Measurements from ENCODE around the gene OR5K2. TPM values are rescaled to one million over a fixed set of nuclear protein-coding genes. Genes with fewer than 3 reads are reported as not detected.

Gene OR5K2
- total RNA-seq, 4 donors from 2014 or later, result not detected

DNA sequence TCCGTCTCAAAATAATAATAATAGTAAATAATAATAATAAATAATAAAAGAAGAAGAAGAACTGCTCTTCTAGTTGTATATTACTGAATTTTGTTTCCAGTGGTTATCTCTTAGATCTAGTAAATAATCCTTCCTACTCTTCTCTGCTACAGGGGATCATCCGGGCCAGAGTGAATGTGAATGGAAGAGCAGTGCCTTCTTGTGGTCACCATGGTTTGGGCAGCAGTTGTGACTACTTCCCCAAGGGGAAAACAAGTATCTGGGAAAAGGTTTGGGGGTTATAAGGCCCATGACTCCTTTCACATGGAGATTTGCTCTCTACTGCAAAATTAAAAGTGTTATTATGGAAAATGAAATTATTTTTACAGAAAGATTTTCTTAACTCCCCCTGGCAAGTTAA is 39.9 kb upstream of the OR5K2 start:
- TF ChIP-seq POLR2A (IDR thresholded peaks at IDR 0.05), result no peak
- TF ChIP-seq, protein P1, sequence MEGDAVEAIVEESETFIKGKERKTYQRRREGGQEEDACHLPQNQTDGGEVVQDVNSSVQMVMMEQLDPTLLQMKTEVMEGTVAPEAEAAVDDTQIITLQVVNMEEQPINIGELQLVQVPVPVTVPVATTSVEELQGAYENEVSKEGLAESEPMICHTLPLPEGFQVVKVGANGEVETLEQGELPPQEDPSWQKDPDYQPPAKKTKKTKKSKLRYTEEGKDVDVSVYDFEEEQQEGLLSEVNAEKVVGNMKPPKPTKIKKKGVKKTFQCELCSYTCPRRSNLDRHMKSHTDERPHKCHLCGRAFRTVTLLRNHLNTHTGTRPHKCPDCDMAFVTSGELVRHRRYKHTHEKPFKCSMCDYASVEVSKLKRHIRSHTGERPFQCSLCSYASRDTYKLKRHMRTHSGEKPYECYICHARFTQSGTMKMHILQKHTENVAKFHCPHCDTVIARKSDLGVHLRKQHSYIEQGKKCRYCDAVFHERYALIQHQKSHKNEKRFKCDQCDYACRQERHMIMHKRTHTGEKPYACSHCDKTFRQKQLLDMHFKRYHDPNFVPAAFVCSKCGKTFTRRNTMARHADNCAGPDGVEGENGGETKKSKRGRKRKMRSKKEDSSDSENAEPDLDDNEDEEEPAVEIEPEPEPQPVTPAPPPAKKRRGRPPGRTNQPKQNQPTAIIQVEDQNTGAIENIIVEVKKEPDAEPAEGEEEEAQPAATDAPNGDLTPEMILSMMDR (IDR thresholded peaks at IDR 0.05), result no peak

DNA sequence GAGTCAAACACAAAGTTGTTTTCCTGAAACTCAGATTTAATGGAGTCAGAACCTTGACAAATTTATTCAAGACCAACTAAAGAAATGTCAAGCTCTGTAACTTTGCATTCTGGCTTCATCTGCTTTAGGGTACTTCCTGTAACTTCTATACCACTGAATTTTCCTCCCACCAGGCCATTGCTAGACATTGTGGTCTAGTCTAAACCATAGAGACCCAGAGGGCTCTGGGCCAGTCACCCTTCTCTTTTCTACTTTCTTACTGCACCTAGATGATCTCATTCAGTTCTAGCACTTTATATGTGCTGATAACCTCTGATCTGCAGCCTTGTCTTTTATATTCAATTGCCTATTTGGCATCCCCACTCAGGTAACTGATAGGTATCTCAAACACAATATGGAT is 37.3 kb upstream of the OR5K2 start:
- no peaks in the 10 kb centered on the region for H3K27me3 ChIP-seq
- TF ChIP-seq, protein P1 (IDR thresholded peaks at IDR 0.05), result no peak
- no peak for TF ChIP-seq POLR2A (IDR thresholded peaks at IDR 0.05)
- intact Hi-C loops (cut with DNase I), result no loop called here
- DNase-seq, result no peak
- H3K27ac ChIP-seq, result no peak overlapping the region
- H3K36me3 ChIP-seq, result no peaks in the 10 kb centered on the region
- H3K4me1 ChIP-seq, result no peaks in the 10 kb centered on the region
- no peak overlapping the region for H3K4me3 ChIP-seq (replicated peaks in 1 of 3)
- no peaks in the 10 kb centered on the region for H3K9me3 ChIP-seq

More for the DNA sequence above, 39.9 kb upstream of the OR5K2 start:
- H3K9me3 ChIP-seq, result no peaks in the 10 kb centered on the region
- DNase-seq, result no peak
- no peaks in the 10 kb centered on the region for H3K36me3 ChIP-seq
- H3K4me1 ChIP-seq, result no peaks in the 10 kb centered on the region
- no peak overlapping the region for H3K4me3 ChIP-seq (replicated peaks in 1 of 3)
- 88 to 92% methylated on average over 2 of the region's 2 CpGs for WGBS, 2 donors
- intact Hi-C loops (cut with DNase I), result no loop called here
- H3K27me3 ChIP-seq, result no peaks in the 10 kb centered on the region
- no peak overlapping the region for H3K27ac ChIP-seq

DNA sequence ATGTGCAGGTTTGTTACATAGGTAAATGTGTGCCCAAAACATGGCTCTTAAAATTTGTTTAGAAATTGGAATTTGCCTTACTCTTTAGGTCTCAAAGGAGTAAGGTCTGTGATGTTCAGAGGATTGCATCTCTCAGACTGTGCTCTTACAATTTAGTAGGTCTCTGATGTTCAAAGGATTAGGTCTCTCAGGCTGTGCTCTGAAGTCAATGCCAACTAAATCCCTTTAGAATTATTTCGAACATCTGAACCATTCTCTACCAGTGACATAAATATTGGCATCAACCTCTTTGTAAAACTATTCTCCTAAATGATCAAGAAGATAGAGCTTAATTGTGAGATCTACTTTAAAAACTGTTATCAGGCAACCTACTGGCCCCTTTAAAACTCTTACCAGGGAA is 34.6 kb upstream of the OR5K2 start, which contains the start of gene OR5K1:
Gene OR5K1, plus strand, starts transcription at position 301 of the 400 bp plus-strand sequence. CDS start 6,376 bp downstream, outside the sequence.
- H3K4me3 ChIP-seq (replicated peaks in 1 of 3), result no peak within 1 kb of the TSS
- H3K9me3 ChIP-seq, result no peaks in the 10 kb centered on the region
- no peak for TF ChIP-seq POLR2A (IDR thresholded peaks at IDR 0.05)
- TF ChIP-seq, protein P1 (IDR thresholded peaks at IDR 0.05), result no peak
- no peak for DNase-seq
- H3K36me3 ChIP-seq, result no peaks in the 10 kb centered on the region
- H3K27me3 ChIP-seq, result no peaks in the 10 kb centered on the region
- H3K4me1 ChIP-seq, result no peaks in the 10 kb centered on the region
- intact Hi-C loops (cut with DNase I), result no loop called here
- H3K27ac ChIP-seq, result no peak within 1 kb of the TSS
- 84 to 87% methylated on average over 1 of the region's 1 CpG for WGBS, 2 donors

DNA sequence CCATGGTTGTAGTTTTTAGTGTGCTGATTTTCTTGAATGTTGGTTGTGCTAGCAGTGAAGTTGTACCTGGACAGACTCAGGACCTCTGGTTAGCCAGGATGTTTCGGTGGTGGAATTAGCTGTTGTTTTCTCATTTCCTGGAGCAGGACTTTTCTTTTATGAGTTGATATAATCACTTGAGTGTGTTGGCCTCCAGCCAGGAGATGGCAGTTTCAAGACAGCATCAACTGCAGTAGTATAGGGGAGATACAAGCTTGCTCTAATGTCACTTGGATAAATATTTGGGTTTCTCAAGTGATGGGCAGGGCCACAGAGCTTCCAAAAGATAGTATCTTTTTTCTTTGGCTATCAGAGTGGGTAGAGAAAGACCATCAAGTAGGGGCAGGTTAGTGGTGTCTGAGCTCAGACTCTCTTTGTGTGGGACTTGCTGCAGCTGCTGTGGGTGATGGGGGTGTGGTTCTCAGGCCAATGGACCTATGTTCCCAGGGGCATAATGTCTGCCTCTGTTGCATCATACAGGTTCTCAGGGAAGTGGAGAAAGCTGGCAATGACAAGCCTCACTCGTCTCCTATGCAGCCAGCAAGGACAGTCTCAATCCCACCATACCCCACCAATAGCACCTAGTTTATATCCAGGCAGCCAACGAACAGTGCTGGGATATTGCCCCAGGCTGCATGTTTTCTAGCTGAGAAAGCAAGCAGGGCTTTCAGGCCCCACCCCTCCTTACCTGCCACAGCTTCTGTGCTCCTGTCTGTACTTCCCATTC is 14.6 kb upstream of the OR5K2 start:
- Histone ChIP-seq H3K9me3 (no peaks in the 10 kb centered on the region), H3K36me3 (no peaks in the 10 kb centered on the region), H3K27ac (no peak overlapping the region), H3K4me1 (no peaks in the 10 kb centered on the region), H3K4me3 (replicated peaks in 1 of 3) (no peak overlapping the region), H3K27me3 (no peaks in the 10 kb centered on the region)
- no peak for DNase-seq
- TF ChIP-seq, protein P1 (IDR thresholded peaks at IDR 0.05), result no peak
- TF ChIP-seq POLR2A (IDR thresholded peaks at IDR 0.05), result no peak
- WGBS, 2 donors, result 52 to 74% methylated on average over 3 of the region's 3 CpGs
- intact Hi-C loops (cut with DNase I), result no loop called here

DNA sequence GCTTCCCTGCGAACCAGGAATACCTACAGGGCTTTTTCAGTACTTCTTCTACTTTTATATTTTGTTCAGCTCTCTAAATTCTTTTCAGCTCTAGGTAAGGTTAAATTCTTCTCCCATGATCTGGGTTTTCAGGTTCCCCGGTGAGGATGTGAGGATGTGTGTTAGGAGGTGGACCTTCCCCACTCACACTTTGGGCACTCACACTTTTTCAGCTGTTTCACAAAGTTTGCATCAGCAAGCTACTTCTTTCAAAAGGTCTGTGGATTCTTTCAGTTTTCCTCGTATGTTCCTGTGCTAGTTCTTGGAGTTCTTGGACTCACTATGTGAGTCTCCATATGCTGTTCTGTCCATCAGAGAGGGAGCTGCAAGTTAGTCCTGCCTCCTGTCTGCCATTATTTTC is 13.9 kb upstream of the OR5K2 start:
- Histone ChIP-seq H3K4me1 (no peaks in the 10 kb centered on the region), H3K9me3 (no peaks in the 10 kb centered on the region), H3K27me3 (no peaks in the 10 kb centered on the region), H3K27ac (no peak overlapping the region), H3K4me3 (replicated peaks in 1 of 3) (no peak overlapping the region), H3K36me3 (no peaks in the 10 kb centered on the region)
- intact Hi-C loops (cut with DNase I), result no loop called here
- DNase-seq, result no peak
- WGBS, 2 donors, result 85 to 86% methylated on average over 3 of the region's 3 CpGs
- TF ChIP-seq, protein P1 (IDR thresholded peaks at IDR 0.05), result no peak
- TF ChIP-seq POLR2A (IDR thresholded peaks at IDR 0.05), result no peak
